ENCODE results near the gene KIDINS220. TPM values are rescaled to one million over a fixed set of nuclear protein-coding genes. Genes with fewer than 3 reads are reported as not detected.

The KIDINS220 gene
- total and polyA plus RNA-seq, 9 of the 15 experiments (the other 6 are each of a cell fraction or from before 2014, with no cell fraction given) = 15.2 to 48.0 (median 34.4) TPM

DNA sequence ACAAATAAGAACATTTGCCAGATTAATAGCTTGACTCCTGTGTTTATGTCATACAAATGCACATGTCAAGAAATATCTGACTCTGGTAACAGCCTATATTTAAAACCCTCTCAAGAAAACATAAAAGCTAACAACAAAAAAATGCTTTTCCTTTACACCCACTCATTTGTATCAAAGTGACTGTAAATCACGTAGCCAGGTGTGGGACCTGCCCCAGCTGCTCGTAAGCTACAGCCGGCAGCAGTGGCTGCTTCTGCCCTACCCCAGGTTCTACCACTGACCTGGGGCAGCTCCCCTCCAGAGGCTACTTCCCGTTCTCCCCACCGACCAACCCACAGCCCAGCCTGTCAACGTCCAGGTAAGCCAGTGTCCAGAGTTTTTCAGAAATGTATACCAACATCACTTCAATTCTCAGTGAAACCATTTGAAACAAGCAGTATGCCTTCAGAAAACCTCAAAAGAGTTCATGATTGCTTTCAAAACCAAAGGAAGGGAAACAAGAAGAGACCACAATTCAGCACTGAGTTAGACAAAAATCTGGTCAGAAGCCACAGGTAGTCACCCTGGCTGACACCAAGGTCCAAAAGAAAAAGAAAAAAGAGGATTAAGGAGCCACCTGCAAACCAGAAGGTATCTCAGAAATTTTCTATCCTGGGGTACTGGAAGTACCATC lies 40.4 kb downstream of the KIDINS220 start (continued):
- TF ChIP-seq PTRF (tag; IDR thresholded peaks at IDR 0.05) (no peak), MED1 (CRISPR knock-in tag; IDR thresholded peaks at IDR 0.05; ENCODE audit: borderline replicate concordance) (no peak), NBN (IDR thresholded peaks at IDR 0.05; ENCODE audit: low read depth) (no peak), PHF21A (IDR thresholded peaks at IDR 0.05; ENCODE audit: borderline replicate concordance, low read depth) (no peak), KLF1 (tag; IDR thresholded peaks at IDR 0.05) (no peak)

DNA sequence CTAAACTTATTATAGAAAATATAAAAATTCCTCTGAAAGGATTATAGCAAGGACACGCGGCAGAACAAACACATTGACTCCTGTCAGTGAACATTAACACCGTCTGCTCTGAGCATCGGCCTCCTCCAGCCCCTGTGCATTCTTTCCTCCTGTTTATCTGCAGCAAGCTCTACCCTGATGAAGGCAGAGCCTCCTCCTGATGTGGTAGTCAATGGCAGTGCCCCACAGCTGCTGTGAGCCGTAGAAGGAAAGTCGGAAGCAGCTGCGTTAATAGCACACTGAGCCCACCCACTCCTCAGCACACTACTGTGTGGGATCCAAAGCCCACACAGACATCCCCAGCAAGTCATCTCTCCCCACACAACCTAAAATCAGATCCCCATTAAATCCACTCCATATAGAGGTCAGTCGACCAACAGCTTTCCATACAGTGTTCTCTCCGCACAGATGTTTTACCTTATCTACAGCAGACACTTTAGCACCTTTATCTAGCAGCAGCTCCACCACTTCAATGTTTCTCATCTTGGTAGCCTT lies 41.0 kb downstream of the KIDINS220 start:
- ATAC-seq = no peak
- 86% methylated on average over 9 of the region's 9 CpGs for WGBS (ENCODE audit: insufficient coverage, low coverage, missing lambda C conversion rate)
- POLR2A ChIA-PET = no interaction called here

More for the DNA sequence above, 41.0 kb downstream of the KIDINS220 start:
- no TSS peak for BruUV-seq (replicated peaks)
- TF ChIP-seq OTX1 (CRISPR knock-in tag; IDR thresholded peaks at IDR 0.05) = no peak
- no peak for TF ChIP-seq ZBTB2 (IDR thresholded peaks at IDR 0.05)
- peak; percentile 38 for TF ChIP-seq CBFA2T2 (conservative IDR thresholded peaks at IDR 0.05)
- no peak for TF ChIP-seq DEAF1 (CRISPR knock-in tag; IDR thresholded peaks at IDR 0.05)
- TF ChIP-seq TAL1 (IDR thresholded peaks at IDR 0.05) = no peak; the same call in 1 of the 2 replicates
- TF ChIP-seq ZBTB33 (CRISPR knock-in tag; IDR thresholded peaks at IDR 0.05) = no peak
- TF ChIP-seq CBFA2T3 (IDR thresholded peaks at IDR 0.05) = peak; percentile 38; the same call in 1 of the 2 replicates
- no peak for TF ChIP-seq ATF3 (IDR thresholded peaks at IDR 0.05)
- TF ChIP-seq ATF3 (CRISPR knock-in tag; conservative IDR thresholded peaks at IDR 0.05) = no peak
- no peak for TF ChIP-seq SNRNP70 (optimal IDR thresholded peaks at IDR 0.05; ENCODE audit: low read depth, low read length)
- TF ChIP-seq TCF3 (CRISPR knock-in tag; IDR thresholded peaks at IDR 0.05) = peak; percentile 37; the same call in 1 of the 2 replicates
- DNase-seq (ENCODE audit: extremely low read depth in 1 of 4, low spot score in 3 of 4) (no peak), FAIRE-seq (no peak)
- in situ Hi-C loops (cut with MboI) (no loop called here), intact Hi-C loops (cut with micrococcal nuclease) (no loop called here)
- H3K9me3 ChIP-seq (replicated peaks; ENCODE audit: control insufficient read depth, insufficient read depth, low read depth, low read length) = no peaks in the 10 kb centered on the region
- no peaks in the 10 kb centered on the region for H3K27me3 ChIP-seq (ENCODE audit: control insufficient read depth in 2 of 2, insufficient read depth in 2 of 2, low read length in 2 of 2)
- no peaks in the 10 kb centered on the region for H3K9me1 ChIP-seq (ENCODE audit: control insufficient read depth, insufficient read depth, low read length)
- no peak overlapping the region for H3K4me3 ChIP-seq
- H4K20me1 ChIP-seq (replicated peaks; ENCODE audit: control insufficient read depth, insufficient read depth, low read length) = no peaks in the 10 kb centered on the region
- peaks cover 77% of the 10 kb centered on the region for H3K36me3 ChIP-seq (ENCODE audit: control insufficient read depth, insufficient read depth, low read length)
- H2AFZ ChIP-seq (ENCODE audit: low read depth, low read length) = no peak overlapping the region
- no peaks in the 10 kb centered on the region for H3K4me1 ChIP-seq (replicated peaks in 1 of 2; ENCODE audit: control insufficient read depth in 2 of 2, insufficient read depth in 2 of 2, low read length in 2 of 2)
- CTCF ChIA-PET (ENCODE audit: low intra/inter-chr PET ratio) = no interaction called here
- H3K9ac ChIP-seq (ENCODE audit: insufficient read depth in 1 of 2, low read depth in 2 of 2, low read length in 2 of 2) = no peak overlapping the region
- no peaks in the 10 kb centered on the region for H3K79me2 ChIP-seq (ENCODE audit: control insufficient read depth, insufficient read depth, low read length)
- H3K4me2 ChIP-seq (ENCODE audit: insufficient read depth, low read length) = no peak overlapping the region
- H3K27ac ChIP-seq (ENCODE audit: extremely low read depth, low read depth, low read length) = no peak overlapping the region

Data from K562 (cell line).